ENCODE measurements around the gene KRT77. TPM values are rescaled to one million over a fixed set of nuclear protein-coding genes. Genes with fewer than 3 reads are reported as not detected.

Gene KRT77
- total RNA-seq, 2 donors from 2014 or later = not detected

GRCh38 chr12:52646613-52647012 lies 56.7 kb downstream of the KRT77 start:
- no peaks in the 10 kb centered on the region for H3K36me3 Mint-ChIP-seq
- peak overlapping the region; percentile 10 for H3K4me3 Mint-ChIP-seq
- ATAC-seq = no peak
- peak overlapping the region; percentile 52 to 62 for H3K27ac Mint-ChIP-seq
- no peak for DNase-seq (ENCODE audit: low spot score)
- H3K27me3 Mint-ChIP-seq = no peaks in the 10 kb centered on the region
- peaks cover 53 to 63% of the 10 kb centered on the region in 2 donors for H3K4me1 Mint-ChIP-seq (ENCODE audit: low read depth in 2 of 2)
- no peaks in the 10 kb centered on the region for H3K9me3 Mint-ChIP-seq

GRCh38 chr12:52645982-52646381 lies 57.3 kb downstream of the KRT77 start:
- no peaks in the 10 kb centered on the region for H3K36me3 Mint-ChIP-seq
- peaks cover 55 to 67% of the 10 kb centered on the region in 2 donors for H3K4me1 Mint-ChIP-seq (ENCODE audit: low read depth in 2 of 2)
- H3K27ac Mint-ChIP-seq = peak overlapping the region; percentile 52 to 75
- ATAC-seq (no peak), DNase-seq (ENCODE audit: low spot score) (no peak)
- peak overlapping the region; percentile 49 for H3K4me3 Mint-ChIP-seq
- no peaks in the 10 kb centered on the region for H3K9me3 Mint-ChIP-seq
- no peaks in the 10 kb centered on the region for H3K27me3 Mint-ChIP-seq

- peak overlapping the region; percentile 49 for H3K4me3 Mint-ChIP-seq
- no peaks in the 10 kb centered on the region for H3K27me3 Mint-ChIP-seq
- H3K4me1 Mint-ChIP-seq (ENCODE audit: low read depth in 2 of 2) = peaks cover 55 to 67% of the 10 kb centered on the region in 2 donors
These were observed 58.1 kb downstream of the KRT77 start for GRCh38 chr12:52645120-52645761.

GRCh38 chr12:52644078-52644415 lies 59.3 kb downstream of the KRT77 start:
- no peaks in the 10 kb centered on the region for H3K27me3 Mint-ChIP-seq
- no peak overlapping the region for H3K27ac Mint-ChIP-seq
- H3K4me3 Mint-ChIP-seq = no peak overlapping the region
- no peaks in the 10 kb centered on the region for H3K9me3 Mint-ChIP-seq
- ATAC-seq (no peak), DNase-seq (ENCODE audit: low spot score) (no peak)
- peaks cover 55 to 62% of the 10 kb centered on the region in 2 donors for H3K4me1 Mint-ChIP-seq (ENCODE audit: low read depth in 2 of 2)
- H3K36me3 Mint-ChIP-seq = no peaks in the 10 kb centered on the region

More at GRCh38 chr12:52645120-52645761, 58.1 kb downstream of the KRT77 start:
- H3K9me3 Mint-ChIP-seq = no peaks in the 10 kb centered on the region
- H3K36me3 Mint-ChIP-seq = no peaks in the 10 kb centered on the region
- ATAC-seq (peak; percentile 79 to 89), DNase-seq (ENCODE audit: low spot score) (no peak)
- H3K27ac Mint-ChIP-seq = peak overlapping the region; percentile 52 to 75

- H3K36me3 Mint-ChIP-seq = no peaks in the 10 kb centered on the region
These were observed 59.9 kb downstream of the KRT77 start for GRCh38 chr12:52643233-52644077.

GRCh38 chr12:52641468-52641867 lies 61.9 kb downstream of the KRT77 start:
- no peaks in the 10 kb centered on the region for H3K27me3 Mint-ChIP-seq
- peaks cover 42 to 45% of the 10 kb centered on the region in 2 donors for H3K4me1 Mint-ChIP-seq (ENCODE audit: low read depth in 2 of 2)
- ATAC-seq (no peak), DNase-seq (ENCODE audit: low spot score) (no peak)
- H3K27ac Mint-ChIP-seq = no peak overlapping the region
- H3K36me3 Mint-ChIP-seq = no peaks in the 10 kb centered on the region
- H3K4me3 Mint-ChIP-seq = no peak overlapping the region
- H3K9me3 Mint-ChIP-seq = no peaks in the 10 kb centered on the region

More at GRCh38 chr12:52643233-52644077, 59.9 kb downstream of the KRT77 start:
- Mint-ChIP-seq H3K27ac (peak overlapping the region in 1 of 2 donors; percentile 60), H3K27me3 (no peaks in the 10 kb centered on the region), H3K4me3 (no peak overlapping the region), H3K9me3 (no peaks in the 10 kb centered on the region), H3K4me1 (ENCODE audit: low read depth in 2 of 2) (peaks cover 54 to 59% of the 10 kb centered on the region in 2 donors)
- DNase-seq (ENCODE audit: low spot score) = no peak
- ATAC-seq = no peak

Other genes with a start within 250 kb of the KRT77 start
- gene KRT6C, start 229.7 kb downstream of the KRT77 start, total RNA-seq = not detected
- gene KRT6A, start 210.3 kb downstream of the KRT77 start, total RNA-seq = not detected
- not detected for gene KRT5, start 183.1 kb downstream of the KRT77 start, total RNA-seq
- gene KRT71, start 150.4 kb downstream of the KRT77 start, total RNA-seq = not detected
- gene KRT74, start 129.7 kb downstream of the KRT77 start, total RNA-seq = not detected
- under 1 TPM in 1 of 2 donors, not detected in 1; 0.43 TPM for gene KRT72, start 102.1 kb downstream of the KRT77 start, total RNA-seq
- under 1 TPM in 1 of 2 donors, not detected in 1; 0.52 TPM for gene KRT73, start 85.0 kb downstream of the KRT77 start, total RNA-seq
- not detected for gene KRT2, start 51.3 kb downstream of the KRT77 start, total RNA-seq
- gene KRT1, start 23.1 kb downstream of the KRT77 start, total RNA-seq = not detected
- not detected for gene KRT76, start 73.8 kb upstream of the KRT77 start, total RNA-seq
- gene KRT3, start 92.6 kb upstream of the KRT77 start, total RNA-seq = not detected
- not detected for gene KRT4, start 110.6 kb upstream of the KRT77 start, total RNA-seq
- gene KRT79, start 130.8 kb upstream of the KRT77 start, total RNA-seq = not detected
- not detected for gene KRT78, start 145.5 kb upstream of the KRT77 start, total RNA-seq
- gene KRT8, start 201.6 kb upstream of the KRT77 start, total RNA-seq = under 1 TPM in 1 of 2 donors, not detected in 1; 0.33 TPM
- under 1 TPM; 0.67 to 0.74 TPM for gene KRT18, start 245.6 kb upstream of the KRT77 start, total RNA-seq

All from natural killer cell treated with Interleukin-12 subunit alpha and Interleukin-12 subunit beta and Interleukin-15 and Interleukin-18, amount 100 ng/mL, for 72 hours (primary cell).